HepG2 (cell line): ENCODE results near the gene ENG. TPM values are rescaled to one million over a fixed set of nuclear protein-coding genes. Genes with fewer than 3 reads are reported as not detected.
A peak's percentile ranks its signal among the peaks of the same experiment; 100 is the strongest.

ENCODE experiments used
- ARID4A ChIP-seq: sonication (generic); formaldehyde crosslinking; IDR thresholded peaks from 2 replicates; pipeline ENCODE4 v1.5.0; 2020; ENCODE audit warnings: mild to moderate bottlenecking, missing genetic modification reagents, borderline replicate concordance
- DR1 ChIP-seq: sonication (generic); formaldehyde crosslinking; IDR thresholded peaks from 2 replicates; pipeline ENCODE4 v1.8.0; 2021; ENCODE audit warnings: mild to moderate bottlenecking, missing genetic modification reagents, inconsistent platforms
- ELF3 ChIP-seq: IDR thresholded peaks from 2 replicates; pipeline ENCODE4 v1.6.1; 2016; ENCODE audit warnings: missing genetic modification reagents, missing compliant biosample characterization
- MTF1 ChIP-seq: sonication (generic); formaldehyde crosslinking; IDR thresholded peaks from 2 replicates; pipeline ENCODE4 v1.5.0; 2020; ENCODE audit warnings: missing genetic modification reagents
- REPIN1 ChIP-seq: sonication (generic); formaldehyde crosslinking; IDR thresholded peaks from 2 replicates; pipeline ENCODE4 v1.8.0; 2022; ENCODE audit warnings: missing genetic modification reagents, low read depth, mild to moderate bottlenecking, borderline replicate concordance
- SOX13 ChIP-seq, 3 experiments: fragments of 450-650 bp in 1 of 3; sonication (generic) in 1 of 3; formaldehyde crosslinking in 1 of 3; IDR thresholded peaks in 2 of 3; conservative IDR thresholded peaks in 1 of 3; 2 replicates each; pipeline versions ENCODE4 v1.5.0 to v1.6.1; 2016 to 2020; ENCODE audit warnings: antibody characterized with exemption in 1 of 3, mild to moderate bottlenecking in 1 of 3, missing compliant biosample characterization in 1 of 3, missing genetic modification reagents in 1 of 3, moderate library complexity in 1 of 3
- ZC3H13 ChIP-seq: sonication (generic); formaldehyde crosslinking; IDR thresholded peaks from 2 replicates; pipeline ENCODE4 v1.8.1; 2023; ENCODE audit warnings: mild to moderate bottlenecking, missing genetic modification reagents, moderate library complexity
- ZNF275 ChIP-seq: sonication (generic); formaldehyde crosslinking; IDR thresholded peaks from 2 replicates; pipeline ENCODE4 v1.8.0; 2022; ENCODE audit warnings: missing genetic modification reagents, mild to moderate bottlenecking, inconsistent platforms, borderline replicate concordance
- polyA plus RNA-seq, 8 experiments: library from polyadenylated mRNA; depleted of rRNA in 3 of 8; stranded (reverse) in 7 of 8; unstranded in 1 of 8; fragments of >200 nt; fragmentation: Illumina TruSeq in 4 of 8; extraction: Trizol in 4 of 8; gene quantifications; 2 replicates each; pipeline versions ENCODE4 v1.2.1 to v1.2.3, GENCODE V29; 2011 to 2016; ENCODE audit warnings: low read depth in 4 of 8, missing spikeins in 1 of 8, mixed read lengths in 1 of 8; ENCODE audit not compliant: insufficient read depth in 1 of 8
- total RNA-seq, 5 experiments: library from RNA; depleted of rRNA; stranded (reverse); fragments of >200 nt; fragmentation: Illumina TruSeq; extraction: Trizol; gene quantifications; 2 replicates each; pipeline ENCODE4 v1.2.3, GENCODE V29; 2016; ENCODE audit warnings: low read depth in 1 of 5
- TF ChIP-seq, protein P1 (sequence below), 2 experiments: sonication (generic) in 1 of 2; formaldehyde crosslinking in 1 of 2; IDR thresholded peaks; 2 replicates each; pipeline versions ENCODE4 v1.4.0 to v1.6.1; 2018 to 2020; ENCODE audit warnings: missing genetic modification reagents in 2 of 2, borderline replicate concordance in 1 of 2, low read depth in 1 of 2, mild to moderate bottlenecking in 1 of 2, missing biosample characterization in 1 of 2
- TF ChIP-seq, protein P2 (sequence below): sonication (generic); formaldehyde crosslinking; IDR thresholded peaks from 2 replicates; pipeline ENCODE4 v1.4.0; 2020; ENCODE audit warnings: mild to moderate bottlenecking, missing genetic modification reagents

ENG gene
- total and polyA plus RNA-seq, 2 of the 13 experiments (the other 11 are each of a cell fraction or from before 2014, with no cell fraction given): 0.02 to 1.1 TPM

DNA sequence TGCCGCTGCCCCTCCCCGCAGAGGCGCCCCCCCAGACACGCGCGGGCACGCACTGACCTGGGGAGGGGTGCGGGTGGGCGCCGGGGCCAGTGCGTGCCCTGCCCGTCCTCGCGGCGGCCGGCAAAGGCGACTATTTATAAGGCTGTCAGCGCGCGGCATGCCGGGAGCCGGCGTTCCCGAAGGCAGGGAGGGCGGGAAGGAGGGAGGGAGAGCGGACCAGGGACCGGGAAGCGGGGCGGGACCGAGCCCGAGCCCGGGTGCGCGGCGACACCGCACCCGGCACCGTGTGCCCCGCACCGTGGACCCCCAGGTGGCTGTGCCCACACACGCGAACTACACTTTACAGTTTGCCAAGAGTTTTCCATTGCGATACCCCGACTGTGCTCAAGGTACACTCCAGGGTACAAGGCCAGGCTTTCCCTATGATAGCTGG, 23.1 kb upstream of the ENG start, which contains the start of gene AK1 (continued):
- peak; percentile 87; the same call in 1 of the 2 replicates for TF ChIP-seq ARID4A
- TF ChIP-seq SOX13 (IDR thresholded peaks at IDR 0.05): no peak
- 0 out of 4 replicates have a peak, but pooled peaks of 1 of the 2 experiments have one; percentile 6 for TF ChIP-seq SOX13 (CRISPR knock-in tag; conservative IDR thresholded peaks at IDR 0.05 in 1 of 2, IDR thresholded peaks at IDR 0.05 in 1 of 2)
- TF ChIP-seq ZNF275 (CRISPR knock-in tag): peak; percentile 59; the same call in 1 of the 2 replicates
- peak; percentile 72 for TF ChIP-seq DR1 (CRISPR knock-in tag)
- TF ChIP-seq ZC3H13 (CRISPR knock-in tag): 0 out of 2 replicates have a peak, but pooled peaks have one; percentile 30
- TF ChIP-seq REPIN1 (CRISPR knock-in tag): 0 out of 2 replicates have a peak, but pooled peaks have one; percentile 41
- TF ChIP-seq, protein P1, sequence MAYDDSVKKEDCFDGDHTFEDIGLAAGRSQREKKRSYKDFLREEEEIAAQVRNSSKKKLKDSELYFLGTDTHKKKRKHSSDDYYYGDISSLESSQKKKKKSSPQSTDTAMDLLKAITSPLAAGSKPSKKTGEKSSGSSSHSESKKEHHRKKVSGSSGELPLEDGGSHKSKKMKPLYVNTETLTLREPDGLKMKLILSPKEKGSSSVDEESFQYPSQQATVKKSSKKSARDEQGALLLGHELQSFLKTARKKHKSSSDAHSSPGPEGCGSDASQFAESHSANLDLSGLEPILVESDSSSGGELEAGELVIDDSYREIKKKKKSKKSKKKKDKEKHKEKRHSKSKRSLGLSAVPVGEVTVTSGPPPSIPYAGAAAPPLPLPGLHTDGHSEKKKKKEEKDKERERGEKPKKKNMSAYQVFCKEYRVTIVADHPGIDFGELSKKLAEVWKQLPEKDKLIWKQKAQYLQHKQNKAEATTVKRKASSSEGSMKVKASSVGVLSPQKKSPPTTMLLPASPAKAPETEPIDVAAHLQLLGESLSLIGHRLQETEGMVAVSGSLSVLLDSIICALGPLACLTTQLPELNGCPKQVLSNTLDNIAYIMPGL (CRISPR knock-in tag; IDR thresholded peaks at IDR 0.05; ENCODE audit: borderline replicate concordance in 1 of 2, low read depth in 1 of 2): peak in 1 of 2 experiments; percentile 30; a peak in 1 of 4 replicates
- 0 out of 2 replicates have a peak, but pooled peaks have one; percentile 39 for TF ChIP-seq ELF3 (CRISPR knock-in tag)
- no peak for TF ChIP-seq MTF1 (CRISPR knock-in tag)
- TF ChIP-seq, protein P2, sequence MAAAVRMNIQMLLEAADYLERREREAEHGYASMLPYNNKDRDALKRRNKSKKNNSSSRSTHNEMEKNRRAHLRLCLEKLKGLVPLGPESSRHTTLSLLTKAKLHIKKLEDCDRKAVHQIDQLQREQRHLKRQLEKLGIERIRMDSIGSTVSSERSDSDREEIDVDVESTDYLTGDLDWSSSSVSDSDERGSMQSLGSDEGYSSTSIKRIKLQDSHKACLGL (CRISPR knock-in tag): peak; percentile 39; the same call in 1 of the 2 replicates
